Prostate gland (tissue), 2 donors: ENCODE results near the gene GABPB1. TPM values are rescaled to one million over a fixed set of nuclear protein-coding genes. Genes with fewer than 3 reads are reported as not detected.

Experiments used
- DNase-seq: peaks from one replicate; pipeline ENCODE4 v3.0.0-alpha.2; 2019; ENCODE audit warnings: low spot score
- H3K27ac ChIP-seq, 2 donors: fragments of 200-600 bp; sonication (generic); 2 replicates each; pipeline ENCODE4 v1.5.1; 2017 to 2019
- H3K27me3 ChIP-seq: fragments of 200-600 bp; sonication (generic); replicated peaks from 2 replicates; pipeline ENCODE4 v1.5.1; 2019; ENCODE audit not compliant: insufficient read depth
- H3K36me3 ChIP-seq, 2 donors: fragments of 200-600 bp; sonication (generic); 1 replicate in 1 of 2; 2 replicates in 1 of 2; pipeline versions ENCODE4 v1.5.1 to v1.8.1; 2017 to 2019
- H3K4me1 ChIP-seq: fragments of 200-600 bp; sonication (generic); replicated peaks from 2 replicates; pipeline ENCODE4 v1.5.1; 2019
- H3K4me3 ChIP-seq, 2 donors: fragments of 200-600 bp; sonication (generic); 2 replicates each; pipeline ENCODE4 v1.5.1; 2017 to 2019
- H3K9me3 ChIP-seq: fragments of 200-600 bp; sonication (generic); 2 replicates; pipeline ENCODE4 v1.5.1; 2017
- CTCF ChIP-seq, 4 experiments: fragments of 200-600 bp in 2 of 4; fragments of 450-650 bp in 2 of 4; sonication (generic) in 2 of 4; IDR thresholded peaks; 1 replicate in 3 of 4; 2 replicates in 1 of 4; pipeline ENCODE4 v1.5.1; 2016 to 2019; ENCODE audit warnings: antibody characterized with exemption in 4 of 4, mild to moderate bottlenecking in 2 of 4, moderate library complexity in 2 of 4
- POLR2A ChIP-seq: fragments of 450-650 bp; IDR thresholded peaks from one replicate; pipeline ENCODE4 v1.6.1; 2016; ENCODE audit warnings: antibody characterized with exemption, mild to moderate bottlenecking
- POLR2AphosphoS5 ChIP-seq: sonication (generic); formaldehyde crosslinking; IDR thresholded peaks from one replicate; pipeline ENCODE4 v1.6.1; 2017; ENCODE audit warnings: antibody characterized with exemption
- WGBS: methylation state at CpG from one replicate; pipeline ENCODE4 v1.1.5; 2018; 5-methylcytosine and 5-hydroxymethylcytosine counted together
- intact Hi-C: fragments of 100-400 bp; cut with DNase I; formaldehyde crosslinking; loops from one replicate; pipeline ENCODE4 v1.14.2; 2022
- total RNA-seq, 2 donors: library from RNA; depleted of rRNA; stranded (reverse); fragments of >200 nt; gene quantifications; one replicate each; pipeline ENCODE4 v1.1.0, GENCODE V29; 2016

Gene GABPB1
- total RNA-seq, 2 donors from 2014 or later = 31.8 to 34.1 TPM

- intact Hi-C loops = no loop called here
Observed at GRCh38 chr15:50345298-50345697, 9.7 kb downstream of the GABPB1 start.

DNA sequence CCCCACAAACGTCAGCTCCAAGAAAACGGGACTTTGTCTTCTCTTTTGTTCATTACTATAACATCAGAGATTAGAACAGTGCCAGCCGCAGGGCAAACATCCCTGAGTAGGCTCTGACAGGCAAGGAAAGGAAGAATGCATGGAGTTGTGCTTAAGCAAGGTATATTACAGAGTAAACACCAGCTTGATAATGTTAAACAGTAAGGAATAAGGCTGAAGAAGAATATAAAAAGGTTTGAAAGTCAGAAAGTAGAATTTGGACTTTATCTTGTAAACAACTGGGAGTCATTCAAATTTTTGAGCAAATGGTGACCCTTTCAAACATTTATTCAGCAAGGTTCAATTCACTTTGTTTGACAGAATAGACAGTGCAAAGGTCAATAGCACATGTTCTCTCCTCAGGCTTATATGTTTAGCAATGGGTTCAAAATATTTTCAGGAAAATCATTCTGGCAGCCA, 11.0 kb downstream of the GABPB1 start:
- WGBS = 40% methylated on average over 3 of the region's 3 CpGs
- no peak for DNase-seq
- H3K4me3 ChIP-seq = no peak overlapping the region
- no peaks in the 10 kb centered on the region for H3K27me3 ChIP-seq
- H3K27ac ChIP-seq = no peak overlapping the region
- H3K36me3 ChIP-seq = no peaks in the 10 kb centered on the region
- H3K9me3 ChIP-seq = no peaks in the 10 kb centered on the region
- TF ChIP-seq POLR2A (no peak), POLR2AphosphoS5 (no peak), CTCF (IDR thresholded peaks at IDR 0.05) (no peak)
- intact Hi-C loops = no loop called here
- no peaks in the 10 kb centered on the region for H3K4me1 ChIP-seq

More at GRCh38 chr15:50345298-50345697, 9.7 kb downstream of the GABPB1 start:
- no peak for DNase-seq
- H3K9me3 ChIP-seq = no peaks in the 10 kb centered on the region
- no peak overlapping the region for H3K4me3 ChIP-seq
- 94% methylated on average over 5 of the region's 5 CpGs for WGBS
- no peaks in the 10 kb centered on the region for H3K27me3 ChIP-seq
- no peaks in the 10 kb centered on the region for H3K36me3 ChIP-seq
- no peak overlapping the region for H3K27ac ChIP-seq
- H3K4me1 ChIP-seq = no peaks in the 10 kb centered on the region
- TF ChIP-seq POLR2AphosphoS5 (no peak), POLR2A (no peak), CTCF (IDR thresholded peaks at IDR 0.05) (no peak)

DNA sequence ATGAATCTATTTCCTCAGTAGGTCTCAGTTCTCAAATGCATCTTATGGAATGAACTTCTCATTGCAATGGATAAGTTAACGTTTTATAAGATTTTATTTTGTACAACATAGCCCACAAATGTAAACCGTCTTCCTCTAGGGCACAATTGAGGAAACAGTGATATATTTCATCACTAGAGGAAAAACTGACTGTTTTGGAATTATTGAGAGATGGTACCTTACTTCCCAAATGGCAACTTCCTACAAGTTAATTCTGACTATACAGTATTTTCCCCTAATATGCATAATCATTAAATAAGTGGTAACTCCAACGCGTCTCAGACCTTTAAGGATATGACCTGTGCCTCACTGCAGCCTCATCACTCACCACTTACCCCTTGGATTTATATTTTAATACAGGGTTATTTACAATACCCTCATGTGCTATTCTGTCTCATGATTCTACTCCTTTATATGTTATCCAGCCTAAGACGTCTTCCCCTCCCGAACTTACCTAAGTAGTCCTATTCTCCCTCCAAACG, 13.3 kb downstream of the GABPB1 start:
- H3K9me3 ChIP-seq = no peaks in the 10 kb centered on the region
- H3K4me3 ChIP-seq = no peak overlapping the region
- intact Hi-C loops = no loop called here
- 87% methylated on average over 7 of the region's 7 CpGs for WGBS
- H3K4me1 ChIP-seq = no peaks in the 10 kb centered on the region
- no peaks in the 10 kb centered on the region for H3K27me3 ChIP-seq
- no peak for TF ChIP-seq POLR2A
- no peak for TF ChIP-seq CTCF (IDR thresholded peaks at IDR 0.05)
- TF ChIP-seq POLR2AphosphoS5 = no peak
- no peak for DNase-seq
- H3K27ac ChIP-seq = no peak overlapping the region
- no peaks in the 10 kb centered on the region for H3K36me3 ChIP-seq

GRCh38 chr15:50340416-50340815, 14.6 kb downstream of the GABPB1 start:
- no peaks in the 10 kb centered on the region for H3K36me3 ChIP-seq
- H3K27ac ChIP-seq = no peak overlapping the region
- no peaks in the 10 kb centered on the region for H3K27me3 ChIP-seq
- intact Hi-C loops = no loop called here
- no peak for DNase-seq
- H3K4me1 ChIP-seq = no peaks in the 10 kb centered on the region
- H3K4me3 ChIP-seq = no peak overlapping the region
- no peaks in the 10 kb centered on the region for H3K9me3 ChIP-seq
- 100% methylated on average over 1 of the region's 1 CpG for WGBS
- TF ChIP-seq POLR2AphosphoS5 (no peak), POLR2A (no peak), CTCF (IDR thresholded peaks at IDR 0.05) (no peak)

- no peaks in the 10 kb centered on the region for H3K27me3 ChIP-seq
- no peaks in the 10 kb centered on the region for H3K9me3 ChIP-seq
- H3K4me1 ChIP-seq = no peaks in the 10 kb centered on the region
- H3K27ac ChIP-seq = no peak overlapping the region
- DNase-seq = no peak
- H3K4me3 ChIP-seq = no peak overlapping the region
- WGBS = 98% methylated on average over 1 of the region's 1 CpG
- no peaks in the 10 kb centered on the region for H3K36me3 ChIP-seq
- intact Hi-C loops = no loop called here
- no peak for TF ChIP-seq POLR2AphosphoS5
- no peak for TF ChIP-seq POLR2A
- no peak for TF ChIP-seq CTCF (IDR thresholded peaks at IDR 0.05)
Observed at GRCh38 chr15:50339717-50340116, 15.3 kb downstream of the GABPB1 start.
